ENCODE data around the gene SDSL. TPM values are rescaled to one million over a fixed set of nuclear protein-coding genes. Genes with fewer than 3 reads are reported as not detected.

Gene SDSL
- total and polyA plus RNA-seq, 10 of the 15 experiments (the other 5 are each of a cell fraction or from before 2014, with no cell fraction given), result 0.18 to 4.4 (median 1.0) TPM

GRCh38 chr12:113479590-113480335 lies 57.6 kb downstream of the SDSL start:
- POLR2A ChIA-PET, result no interaction called here
- CTCF ChIA-PET, result no interaction called here
- in situ Hi-C loops (cut with MboI), result no loop called here
- Histone ChIP-seq H3K4me3 (no peak overlapping the region), H3K9me3 (replicated peaks; ENCODE audit: control insufficient read depth, insufficient read depth, low read length) (no peaks in the 10 kb centered on the region; the same call in 2 of the 3 replicates), H3K27ac (ENCODE audit: control insufficient read depth, insufficient read depth) (no peak overlapping the region), H4K20me1 (ENCODE audit: control insufficient read depth, insufficient read depth) (no peaks in the 10 kb centered on the region), H3K79me2 (ENCODE audit: control insufficient read depth, insufficient read depth, low read length) (no peaks in the 10 kb centered on the region), H3K27me3 (replicated peaks in 1 of 2; ENCODE audit: control insufficient read depth in 2 of 2, insufficient read depth in 2 of 2, low read length in 1 of 2) (peaks cover 14 to 20% of the 10 kb centered on the region in 2 experiments), H3K9ac (ENCODE audit: control insufficient read depth, insufficient read depth, low read length) (no peak overlapping the region), H3K4me1 (ENCODE audit: control insufficient read depth, insufficient read depth, low read length) (no peaks in the 10 kb centered on the region), H3K36me3 (ENCODE audit: control insufficient read depth in 2 of 2, insufficient read depth in 2 of 2, low read length in 1 of 2) (no peaks in the 10 kb centered on the region), H2AFZ (ENCODE audit: control insufficient read depth, low read depth, low read length) (no peak overlapping the region), H3K4me2 (ENCODE audit: control insufficient read depth, insufficient read depth) (no peak overlapping the region)
- FAIRE-seq, result no peak
- DNase-seq (ENCODE audit: low read depth, low spot score), result no peak
- RAD21 ChIA-PET (ENCODE audit: unreplicated experiment), result no interaction called here
- SMC1A ChIA-PET (ENCODE audit: uncharacterized antibody, unreplicated experiment), result interaction anchor here (0.8 kb wide), 1 partner anchor 105 kb away, joined by 3 read pairs; no protein-coding TSS in a partner anchor
- intact Hi-C loops (cut with micrococcal nuclease; ENCODE audit: unreplicated experiment), result no loop called here
- no TSS peak for BruUV-seq (replicated peaks)
- TF ChIP-seq MEF2A (IDR thresholded peaks at IDR 0.05; ENCODE audit: insufficient read depth, low read depth, low read length), result no peak
- peak; percentile 90 for TF ChIP-seq REST (IDR thresholded peaks at IDR 0.05; ENCODE audit: low read depth, low read length)
- ATAC-seq, result no peak
- WGBS (ENCODE audit: insufficient coverage, insufficient replicate concordance, low lambda C conversion rate, missing lambda C conversion rate), result 33% methylated on average over 61 of the region's 61 CpGs
